DOHH2 (cell line): ENCODE results near the gene MVP.

Experiments used
- H3F3A ChIP-seq: fragments of 200-600 bp; sonication (generic), shearing (Covaris generic); 2 replicates; pipeline ENCODE4 v1.6.0; 2016; ENCODE audit warnings: antibody characterized with exemption, mild to moderate bottlenecking; ENCODE audit not compliant: control insufficient read depth, insufficient read depth
- H3K27ac ChIP-seq: fragments of 200-600 bp; sonication (generic); 2 replicates; pipeline ENCODE4 v1.5.1; 2014; ENCODE audit warnings: low read depth, mild to moderate bottlenecking, low read length, moderate library complexity
- H3K27me3 ChIP-seq: fragments of 200-600 bp; sonication (generic); 2 replicates; pipeline ENCODE4 v1.6.1; 2014; ENCODE audit warnings: mild to moderate bottlenecking, low read length, mixed read lengths; ENCODE audit not compliant: control insufficient read depth
- H3K36me3 ChIP-seq: fragments of 200-600 bp; sonication (generic); 2 replicates; pipeline ENCODE4 v1.6.1; 2014; ENCODE audit warnings: mild to moderate bottlenecking, low read length, moderate library complexity, mixed read lengths; ENCODE audit not compliant: control insufficient read depth
- H3K4me1 ChIP-seq: fragments of 200-600 bp; sonication (generic); 2 replicates; pipeline ENCODE4 v1.6.1; 2014; ENCODE audit warnings: mild to moderate bottlenecking, low read length, mixed read lengths; ENCODE audit not compliant: control insufficient read depth
- H3K4me2 ChIP-seq: fragments of 200-600 bp; sonication (generic); 2 replicates; pipeline ENCODE4 v1.6.0; 2014; ENCODE audit warnings: mild to moderate bottlenecking, low read length, moderate library complexity
- H3K4me3 ChIP-seq: fragments of 200-600 bp; sonication (generic); 2 replicates; pipeline ENCODE4 v1.5.1; 2014; ENCODE audit warnings: mild to moderate bottlenecking, low read length, mixed read lengths
- H3K79me2 ChIP-seq: fragments of 200-600 bp; sonication (generic); 2 replicates; pipeline ENCODE4 v1.6.1; 2014; ENCODE audit warnings: mild to moderate bottlenecking, low read length, mixed read lengths; ENCODE audit not compliant: control insufficient read depth
- H3K9me2 ChIP-seq: fragments of 200-600 bp; sonication (generic); replicated peaks from 2 replicates; pipeline ENCODE4 v1.6.1; 2014; ENCODE audit warnings: mild to moderate bottlenecking, low read length, mixed read lengths; ENCODE audit not compliant: control insufficient read depth
- H3K9me3 ChIP-seq: fragments of 200-600 bp; sonication (generic); 2 replicates; pipeline ENCODE4 v1.6.1; 2014; ENCODE audit warnings: antibody characterized with exemption, low read length, mixed read lengths; ENCODE audit not compliant: control insufficient read depth, insufficient read depth
- H4K20me1 ChIP-seq: fragments of 200-600 bp; sonication (generic); 2 replicates; pipeline ENCODE4 v1.6.0; 2014; ENCODE audit warnings: low read depth, mild to moderate bottlenecking, antibody characterized with exemption, low read length, moderate library complexity; ENCODE audit not compliant: control insufficient read depth, insufficient read depth
- CTCF ChIP-seq: fragments of 200-600 bp; sonication (generic); IDR thresholded peaks from one replicate; pipeline ENCODE4 v1.5.1; 2014; ENCODE audit warnings: antibody characterized with exemption, mild to moderate bottlenecking, low read depth, low read length; ENCODE audit not compliant: poor library complexity, severe bottlenecking
- EZH2phosphoT487 ChIP-seq: fragments of 200-600 bp; sonication (generic); IDR thresholded peaks from 2 replicates; pipeline ENCODE4 v1.6.1; 2017; ENCODE audit warnings: borderline replicate concordance, mild to moderate bottlenecking, antibody characterized with exemption, low read length, moderate library complexity, mixed read lengths

The MVP gene

GRCh38 chr16:29806641-29807425 lies 13.4 kb upstream of the MVP start:
- Histone ChIP-seq H3F3A (peaks cover 32% of the 10 kb centered on the region), H4K20me1 (peaks cover 24% of the 10 kb centered on the region), H3K9me2 (no peaks in the 10 kb centered on the region), H3K4me3 (peak overlapping the region; percentile 97), H3K79me2 (peaks cover 30% of the 10 kb centered on the region), H3K27ac (peak overlapping the region; percentile 89), H3K4me2 (peak overlapping the region; percentile 97), H3K36me3 (peaks cover 70% of the 10 kb centered on the region), H3K9me3 (no peaks in the 10 kb centered on the region), H3K4me1 (peaks cover 67% of the 10 kb centered on the region), H3K27me3 (no peaks in the 10 kb centered on the region)
- TF ChIP-seq EZH2phosphoT487: no peak
- TF ChIP-seq CTCF: no peak

DNA sequence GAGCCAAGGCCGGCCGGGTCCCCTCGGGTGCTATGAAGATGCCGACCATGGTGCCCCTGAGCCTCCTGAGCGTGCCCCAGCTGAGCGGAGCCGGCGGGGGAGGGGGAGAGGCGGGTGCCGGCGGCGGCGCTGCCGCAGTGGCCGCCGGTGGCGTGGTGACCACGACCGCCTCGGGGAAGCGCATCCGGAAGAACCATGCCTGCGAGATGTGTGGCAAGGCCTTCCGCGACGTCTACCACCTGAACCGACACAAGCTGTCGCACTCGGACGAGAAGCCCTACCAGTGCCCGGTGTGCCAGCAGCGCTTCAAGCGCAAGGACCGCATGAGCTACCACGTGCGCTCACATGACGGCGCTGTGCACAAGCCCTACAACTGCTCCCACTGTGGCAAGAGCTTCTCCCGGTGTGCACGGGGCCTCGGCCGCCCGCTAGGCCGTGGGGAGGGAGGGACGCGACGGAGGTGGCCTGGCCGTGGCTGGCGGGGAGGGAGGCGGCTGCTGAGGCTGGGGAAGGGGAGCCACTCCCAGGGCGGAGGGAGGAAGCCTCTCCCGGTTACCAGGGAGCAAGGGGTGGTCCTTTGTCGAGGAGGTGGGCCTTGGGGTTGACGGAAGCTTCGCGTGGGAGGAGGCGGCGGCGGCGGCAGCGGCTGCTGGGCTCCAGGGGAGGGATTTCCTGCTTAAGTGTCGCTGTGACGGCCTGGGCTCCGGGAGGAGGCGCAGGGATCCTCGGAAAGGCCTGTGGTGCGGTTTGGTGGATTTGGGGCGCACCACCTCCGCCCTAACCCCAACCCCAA lies 12.6 kb upstream of the MVP start:
- H3K9me3 ChIP-seq: no peaks in the 10 kb centered on the region
- peaks cover 30% of the 10 kb centered on the region for H3F3A ChIP-seq
- peak overlapping the region; percentile 89 for H3K27ac ChIP-seq
- peaks cover 30% of the 10 kb centered on the region for H3K79me2 ChIP-seq
- no peaks in the 10 kb centered on the region for H3K27me3 ChIP-seq
- TF ChIP-seq EZH2phosphoT487 (no peak), CTCF (peak; percentile 56)
- peak overlapping the region; percentile 97 for H3K4me2 ChIP-seq
- H4K20me1 ChIP-seq: peaks cover 24% of the 10 kb centered on the region
- H3K4me1 ChIP-seq: peaks cover 70% of the 10 kb centered on the region
- H3K9me2 ChIP-seq: no peaks in the 10 kb centered on the region
- peak overlapping the region; percentile 97 for H3K4me3 ChIP-seq
- H3K36me3 ChIP-seq: peaks cover 64% of the 10 kb centered on the region

DNA sequence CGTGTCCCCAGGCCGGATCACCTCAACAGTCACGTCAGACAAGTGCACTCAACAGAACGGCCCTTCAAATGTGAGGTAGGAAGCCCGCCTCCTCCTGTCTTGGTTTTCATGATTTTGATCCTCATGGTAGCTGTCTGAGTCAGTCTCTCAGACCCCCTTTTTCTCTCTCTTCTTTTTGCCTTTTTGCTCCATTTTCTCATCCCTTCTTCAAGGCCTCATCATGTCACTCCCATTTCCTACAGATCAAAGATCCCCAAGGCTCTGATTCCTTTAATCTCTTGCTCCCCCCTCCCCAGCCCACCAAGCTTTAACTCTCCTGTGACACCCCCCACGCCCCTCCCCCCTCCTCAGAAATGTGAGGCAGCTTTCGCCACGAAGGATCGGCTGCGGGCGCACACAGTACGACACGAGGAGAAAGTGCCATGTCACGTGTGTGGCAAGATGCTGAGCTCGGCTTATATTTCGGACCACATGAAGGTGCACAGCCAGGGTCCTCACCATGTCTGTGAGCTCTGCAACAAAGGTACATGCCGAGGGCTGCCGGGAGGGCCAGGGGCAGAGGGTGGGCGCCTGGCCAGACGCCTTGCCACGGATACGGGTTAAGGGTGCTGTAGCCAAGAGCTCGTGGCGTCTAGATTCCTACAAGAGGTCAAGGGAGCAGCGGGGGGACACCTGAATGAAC lies 11.9 kb upstream of the MVP start:
- Histone ChIP-seq H3K27ac (peak overlapping the region; percentile 89), H3F3A (peaks cover 27% of the 10 kb centered on the region), H3K4me1 (peaks cover 70% of the 10 kb centered on the region), H3K9me2 (no peaks in the 10 kb centered on the region), H3K27me3 (no peaks in the 10 kb centered on the region), H4K20me1 (peaks cover 24% of the 10 kb centered on the region), H3K4me2 (peak overlapping the region; percentile 97), H3K79me2 (peaks cover 30% of the 10 kb centered on the region), H3K36me3 (peaks cover 57% of the 10 kb centered on the region), H3K9me3 (no peaks in the 10 kb centered on the region), H3K4me3 (peak overlapping the region; percentile 97)
- TF ChIP-seq EZH2phosphoT487: no peak
- no peak for TF ChIP-seq CTCF
